Ovary (tissue), 9 donors: ENCODE data around the gene NUDT6. TPM values are rescaled to one million over a fixed set of nuclear protein-coding genes. Genes with fewer than 3 reads are reported as not detected.

Experiments used
- DNase-seq, 5 donors: peaks; one replicate each; pipeline ENCODE4 v3.0.0-alpha.2; 2019 to 2020
- H3K27ac ChIP-seq, 2 donors: fragments of 200-600 bp; one replicate each; pipeline versions ENCODE4 v1.5.1 to v1.8.0; 2019 to 2022
- H3K27me3 ChIP-seq: fragments of 200-600 bp; one replicate; pipeline ENCODE4 v1.8.0; 2022
- H3K36me3 ChIP-seq: fragments of 200-600 bp; sonication (generic); one replicate; pipeline ENCODE4 v1.5.1; 2019
- H3K4me1 ChIP-seq: one replicate; pipeline ENCODE4 v1.8.1; 2013; ENCODE audit warnings: mild to moderate bottlenecking, moderate library complexity; ENCODE audit not compliant: insufficient read depth
- H3K4me3 ChIP-seq: fragments of 200-600 bp; sonication (generic); one replicate; pipeline ENCODE4 v1.5.1; 2017
- H3K9me3 ChIP-seq, 2 donors: fragments of 200-600 bp in 1 of 2; sonication (generic) in 1 of 2; one replicate each; pipeline versions ENCODE4 v1.5.1 to v1.8.1; 2013 to 2019; ENCODE audit warnings: mild to moderate bottlenecking in 1 of 2, moderate library complexity in 1 of 2
- CTCF ChIP-seq, 3 donors: fragments of 450-650 bp in 2 of 3; fragments of 200-600 bp in 1 of 3; IDR thresholded peaks; one replicate each; pipeline versions ENCODE4 v1.5.1 to v1.8.0; 2016 to 2022; ENCODE audit warnings: antibody characterized with exemption in 3 of 3, mild to moderate bottlenecking in 1 of 3
- EP300 ChIP-seq: sonication (generic); formaldehyde crosslinking; IDR thresholded peaks from one replicate; pipeline ENCODE4 v1.6.1; 2017; ENCODE audit warnings: antibody characterized with exemption
- POLR2A ChIP-seq: fragments of 450-650 bp; IDR thresholded peaks from one replicate; pipeline ENCODE4 v1.6.1; 2017; ENCODE audit warnings: antibody characterized with exemption, mild to moderate bottlenecking, moderate library complexity
- WGBS, 3 donors: extraction: QIAGEN DNeasy Blood & Tissue Kit in 1 of 3; methylation state at CpG; one replicate each; pipeline versions ENCODE4 v1.1.5 to v1.1.7; 2013 to 2017; 5-methylcytosine and 5-hydroxymethylcytosine counted together
- intact Hi-C, 4 donors: fragments of 100-400 bp; cut with DNase I; formaldehyde crosslinking; loops; one replicate each; pipeline versions ENCODE4 v1.11.0 to v1.15.1; 2022 to 2023
- polyA plus RNA-seq, 2 donors: library from polyadenylated mRNA; stranded (reverse); fragments of 200-250 nt in 1 of 2; fragments of 350-450 nt in 1 of 2; fragmentation: Illumina TruSeq in 1 of 2; extraction: RNeasy Lipid Tissue Mini Kit (QIAGEN cat#74804) in 1 of 2; gene quantifications; one replicate each; pipeline ENCODE4 v1.2.3, GENCODE V29; 2013 to 2014
- total RNA-seq, 7 donors: library from RNA; depleted of rRNA in 2 of 7; stranded (reverse); fragments of >200 nt in 2 of 7; fragmentation: NEBNext Ultra II Directional in 3 of 7; extraction: Animal tissue kit (Norgen Biotek cat#: 25700) in 3 of 7; gene quantifications; one replicate each; pipeline versions ENCODE4 v1.1.0 to v1.2.4, GENCODE V29; 2016 to 2023
- donor health status: DM: no; HTN: no; CAD: no; lungs with moderate emphysema.
- donor health status: DM: no; HTN: no; CAD: no.
- donor health status: Bipolar disorder and iron deficiency.
- donor health status: DM: yes; HTN: yes; CAD: no.
- donor health status: DM: no; HTN: no; CAD: no.
- donor health status: DM: yes; HTN: yes; CAD: no.

Gene NUDT6
- total and polyA plus RNA-seq, 9 donors: 4.6 to 8.1 (median 5.7) TPM

GRCh38 chr4:122963216-122963615 is 40.8 kb upstream of the NUDT6 start:
- TF ChIP-seq CTCF (IDR thresholded peaks at IDR 0.05) (no peak), POLR2A (no peak), EP300 (no peak)
- Histone ChIP-seq H3K27me3 (no peaks in the 10 kb centered on the region), H3K4me1 (no peaks in the 10 kb centered on the region), H3K4me3 (no peak overlapping the region), H3K27ac (no peak overlapping the region), H3K36me3 (no peaks in the 10 kb centered on the region), H3K9me3 (no peaks in the 10 kb centered on the region)
- no peak for DNase-seq
- intact Hi-C loops: no loop called here

GRCh38 chr4:122960611-122961000 is 38.2 kb upstream of the NUDT6 start:
- no peak overlapping the region for H3K4me3 ChIP-seq
- intact Hi-C loops: no loop called here
- TF ChIP-seq EP300 (no peak), CTCF (IDR thresholded peaks at IDR 0.05) (no peak), POLR2A (no peak)
- no peak for DNase-seq
- 4 to 10% (median 7%) methylated on average over 2 of the region's 2 CpGs for WGBS, 3 donors
- H3K9me3 ChIP-seq: no peaks in the 10 kb centered on the region
- H3K4me1 ChIP-seq: no peaks in the 10 kb centered on the region
- H3K36me3 ChIP-seq: no peaks in the 10 kb centered on the region
- no peak overlapping the region for H3K27ac ChIP-seq
- no peaks in the 10 kb centered on the region for H3K27me3 ChIP-seq

- no peak for DNase-seq
- 10 to 29% (median 23%) methylated on average over 3 of the region's 3 CpGs for whole genome bisulfite sequencing, 3 donors
- TF ChIP-seq POLR2A: no peak
- no peak for TF ChIP-seq CTCF (IDR thresholded peaks at IDR 0.05)
- TF ChIP-seq EP300: no peak
- H3K27ac ChIP-seq: no peak overlapping the region
- intact Hi-C loops: no loop called here
- no peak overlapping the region for H3K4me3 ChIP-seq
- H3K27me3 ChIP-seq: no peaks in the 10 kb centered on the region
- H3K4me1 ChIP-seq: no peaks in the 10 kb centered on the region
- H3K36me3 ChIP-seq: no peaks in the 10 kb centered on the region
- H3K9me3 ChIP-seq: no peaks in the 10 kb centered on the region
These were observed 37.7 kb upstream of the NUDT6 start for GRCh38 chr4:122959981-122960610.

DNA sequence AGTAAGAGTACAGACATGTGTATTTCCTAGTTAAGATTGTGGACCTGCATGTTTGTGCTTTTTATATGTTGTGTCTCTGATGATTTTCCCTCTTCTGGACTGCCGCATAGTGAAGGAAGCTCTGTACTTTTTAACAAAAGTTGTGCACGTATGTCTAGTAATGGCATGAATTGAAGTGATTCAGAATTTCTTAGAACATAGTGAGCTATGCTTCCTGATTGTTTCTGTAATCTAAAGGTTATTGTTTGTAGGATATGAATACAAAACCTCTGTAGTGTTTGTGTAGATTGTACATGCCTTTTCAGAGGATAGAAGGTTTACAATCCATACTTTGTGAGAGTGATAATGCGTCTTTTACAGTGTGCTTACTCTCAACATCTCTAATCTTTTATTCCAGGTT is 37.0 kb upstream of the NUDT6 start:
- Histone ChIP-seq H3K4me1 (no peaks in the 10 kb centered on the region), H3K36me3 (no peaks in the 10 kb centered on the region), H3K9me3 (no peaks in the 10 kb centered on the region), H3K27me3 (no peaks in the 10 kb centered on the region), H3K4me3 (no peak overlapping the region), H3K27ac (no peak overlapping the region)
- no peak for DNase-seq
- intact Hi-C loops: no loop called here
- 62 to 72% (median 65%) methylated on average over 3 of the region's 3 CpGs for WGBS, 3 donors
- no peak for TF ChIP-seq POLR2A
- TF ChIP-seq EP300: no peak
- TF ChIP-seq CTCF (IDR thresholded peaks at IDR 0.05): no peak
